UCSD-AML1 (cell line): Measurements from ENCODE around the gene TMEM9.
"Not testable (repeated sequence)": the region's sequence is repeated elsewhere in the genome, so short reads cannot be mapped to it uniquely, and the experiment has no call there.

ENCODE experiments used
- DNase-seq: peaks from one replicate; lab custom pipeline; 2025; ENCODE audit not compliant: unreplicated experiment; lab: John Stamatoyannopoulos, UW

The TMEM9 gene

GRCh38 chr1:201173736-201174135 lies 19.5 kb upstream of the TMEM9 start:
- no peak for DNase-seq

DNA sequence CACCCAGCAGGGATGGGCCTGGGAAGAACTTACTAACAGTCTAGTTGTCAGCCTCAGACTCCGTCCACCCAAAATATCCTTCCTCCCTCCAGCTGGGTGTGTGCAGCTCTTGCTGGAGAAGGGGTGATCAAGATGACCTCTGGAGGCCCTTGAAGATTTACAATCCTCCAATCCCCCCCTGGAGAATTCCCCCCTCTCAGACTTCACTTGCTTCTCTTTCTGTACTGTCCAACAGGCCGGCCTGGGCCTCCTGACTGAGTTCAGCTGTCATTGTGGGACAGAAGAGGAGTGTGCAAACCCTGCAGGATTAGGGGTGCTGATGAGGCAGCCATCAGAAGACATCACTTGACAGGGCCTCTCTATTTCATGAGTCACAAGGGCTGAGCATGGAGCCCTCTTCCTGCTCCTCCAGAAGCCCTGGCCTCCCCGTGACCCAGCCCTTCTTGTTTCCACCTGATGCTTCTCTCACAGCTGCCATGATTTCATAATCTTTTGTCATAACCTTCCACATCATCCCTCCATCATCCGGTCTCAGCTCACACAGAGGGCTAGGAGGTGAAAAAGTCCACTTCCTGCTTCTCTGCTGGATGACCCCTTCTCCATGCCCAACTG lies 18.8 kb upstream of the TMEM9 start:
- DNase-seq: no peak

DNA sequence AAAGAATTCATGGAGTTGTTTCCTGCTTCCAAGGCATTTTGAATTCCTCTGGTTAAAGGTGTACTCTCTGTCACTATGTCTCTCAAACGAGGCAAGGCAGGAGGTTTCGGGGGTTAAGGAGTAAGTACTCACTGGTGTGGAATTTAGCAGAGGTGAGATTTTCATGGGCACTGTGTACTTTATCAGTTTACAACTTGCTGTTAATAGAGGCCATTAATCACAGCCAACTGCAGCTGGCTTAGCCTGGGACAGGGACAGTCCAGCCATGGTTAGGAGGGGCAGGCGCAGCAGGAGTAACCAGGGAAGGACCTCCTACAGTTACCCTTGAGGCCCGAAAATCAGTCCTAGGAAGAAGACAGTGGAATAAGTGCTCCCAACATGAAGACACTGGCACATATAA lies 18.1 kb upstream of the TMEM9 start:
- DNase-seq: no peak

GRCh38 chr1:201171063-201172036 lies 17.1 kb upstream of the TMEM9 start:
- DNase-seq: peak; percentile 50

DNA sequence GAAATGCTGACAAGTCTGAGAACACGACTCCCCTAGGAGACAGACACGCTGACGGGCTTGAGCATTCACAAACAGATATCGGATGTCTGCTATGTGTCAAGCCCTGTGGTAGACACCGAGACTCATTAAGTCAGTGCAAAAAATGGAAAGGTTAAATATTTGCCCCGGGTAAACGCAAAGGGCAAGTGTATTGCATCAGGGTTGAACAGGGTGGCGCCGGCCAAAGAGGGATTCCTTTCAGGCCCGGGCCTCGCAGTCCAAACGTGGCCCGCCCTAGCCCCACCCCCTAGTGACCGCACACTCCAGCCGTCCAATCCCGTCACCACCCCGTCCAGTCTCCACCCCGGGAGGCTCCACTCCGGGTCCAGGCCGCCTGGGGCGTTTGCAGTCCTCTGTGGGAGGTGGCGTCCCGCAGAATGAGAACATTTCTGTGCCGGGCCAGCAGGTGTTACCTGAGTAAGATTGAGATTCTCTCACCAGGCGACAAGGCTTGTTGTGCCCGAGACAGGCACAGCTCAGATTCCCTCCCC lies 16.3 kb upstream of the TMEM9 start:
- DNase-seq: peak; percentile 81

GRCh38 chr1:201169971-201170532 lies 15.8 kb upstream of the TMEM9 start:
- DNase-seq: no peak

DNA sequence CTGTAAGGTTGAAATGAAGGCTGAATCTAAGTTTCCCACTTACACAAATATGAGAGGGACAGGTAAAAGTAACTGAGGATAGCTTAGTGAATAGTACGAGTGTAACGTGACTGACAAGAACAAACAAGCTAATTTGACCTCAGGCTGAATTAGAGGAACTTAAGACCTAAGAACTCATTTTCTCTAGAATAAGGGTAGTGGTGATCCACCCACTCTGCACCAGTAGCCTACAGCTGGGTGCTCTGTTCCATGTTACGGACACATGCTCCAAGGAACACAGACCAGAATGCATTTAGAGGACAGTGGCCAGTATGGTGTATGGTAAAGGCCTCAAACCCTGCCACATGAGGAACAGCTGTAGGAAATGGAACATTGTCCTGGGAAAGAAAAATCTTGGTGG lies 14.9 kb upstream of the TMEM9 start:
- DNase-seq: no peak

- DNase-seq: no peak
Observed at GRCh38 chr1:201167041-201167991, 13.0 kb upstream of the TMEM9 start.

DNA sequence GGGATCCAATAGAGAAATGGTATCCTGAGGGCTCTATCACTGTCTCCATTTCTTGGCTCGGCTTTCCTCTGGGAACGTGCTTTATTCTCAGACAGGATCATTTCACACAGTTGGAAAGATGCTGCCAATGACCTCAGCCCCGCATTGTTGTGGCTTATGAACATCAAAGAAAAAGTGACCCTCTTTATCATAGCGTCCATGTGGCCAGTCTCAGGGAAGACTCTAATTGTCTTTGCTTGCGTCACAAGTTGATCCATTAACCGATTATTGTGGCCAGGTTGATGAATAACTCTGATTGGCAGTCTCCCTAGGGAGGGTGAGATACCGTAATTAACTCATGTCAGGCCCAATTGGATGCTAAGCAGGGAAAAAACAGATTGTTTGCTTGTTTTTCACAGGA lies 10.4 kb upstream of the TMEM9 start:
- DNase-seq: no peak

- no peak for DNase-seq
Observed at GRCh38 chr1:201163707-201164106, 9.4 kb upstream of the TMEM9 start.

DNA sequence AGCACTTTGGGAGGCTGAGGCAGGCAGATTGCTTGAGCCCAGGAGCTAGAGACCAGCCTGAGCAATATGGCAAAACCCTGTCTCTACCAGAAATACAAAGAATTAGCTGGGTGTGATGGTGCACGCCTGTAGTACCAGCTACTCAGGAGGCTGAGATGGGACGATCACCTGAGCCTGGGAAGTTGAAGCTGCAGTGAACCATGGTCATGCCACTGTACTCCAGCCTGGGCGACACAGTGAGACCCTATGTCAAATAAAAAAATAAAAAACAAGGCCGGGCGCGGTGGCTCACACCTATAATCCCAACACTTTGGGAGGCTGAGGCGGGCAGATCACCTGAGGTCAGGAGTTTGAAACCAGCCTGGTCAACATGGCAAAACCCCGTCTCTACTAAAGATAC lies 8.8 kb upstream of the TMEM9 start:
- not testable (repeated sequence) for DNase-seq

GRCh38 chr1:201157949-201158348 lies 3.7 kb upstream of the TMEM9 start:
- no peak for DNase-seq

DNA sequence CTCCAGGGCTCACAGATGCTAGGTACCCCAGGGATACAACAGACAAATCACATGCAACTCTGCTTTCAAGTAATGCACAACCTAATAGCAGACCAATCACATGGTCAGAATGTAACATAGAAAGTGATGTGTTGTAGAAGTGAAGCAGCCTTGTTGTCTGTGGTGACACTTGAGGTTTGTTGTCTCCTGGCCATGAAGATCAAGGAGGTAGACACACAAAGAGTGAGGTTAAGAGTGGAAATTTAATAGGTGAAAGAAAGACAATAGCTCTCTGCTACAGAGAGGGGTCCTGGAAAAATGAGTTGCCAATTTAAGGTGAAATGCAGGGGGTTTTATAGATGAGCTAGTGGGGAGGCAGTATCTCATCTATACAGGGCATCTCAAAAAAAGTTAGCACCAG lies 2.5 kb upstream of the TMEM9 start:
- DNase-seq: no peak

GRCh38 chr1:201156346-201156745 lies 2.1 kb upstream of the TMEM9 start:
- no peak for DNase-seq

DNA sequence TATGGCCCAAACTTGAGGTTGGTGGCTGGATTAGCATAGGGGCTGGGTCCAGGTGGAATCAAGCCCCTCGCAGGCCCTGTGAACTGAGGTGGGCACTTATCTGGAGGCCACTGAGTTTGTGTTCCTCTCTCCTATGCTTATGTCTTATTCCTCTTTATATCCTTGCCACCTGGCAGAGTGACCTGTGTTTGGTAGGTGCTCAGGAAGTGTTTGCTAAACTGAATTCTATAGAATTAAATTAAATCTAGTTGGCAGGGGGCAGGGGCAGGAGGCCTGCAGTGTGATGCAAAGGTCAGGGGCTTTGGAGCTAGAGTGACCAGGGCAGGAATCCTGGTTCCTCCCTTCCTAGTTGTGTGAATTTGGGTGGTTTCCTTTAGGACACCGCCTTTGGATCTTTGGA lies 1.1 kb upstream of the TMEM9 start:
- no peak for DNase-seq

GRCh38 chr1:201153474-201154388 lies 543 bp downstream of the TMEM9 start:
- peak; percentile 83 for DNase-seq

DNA sequence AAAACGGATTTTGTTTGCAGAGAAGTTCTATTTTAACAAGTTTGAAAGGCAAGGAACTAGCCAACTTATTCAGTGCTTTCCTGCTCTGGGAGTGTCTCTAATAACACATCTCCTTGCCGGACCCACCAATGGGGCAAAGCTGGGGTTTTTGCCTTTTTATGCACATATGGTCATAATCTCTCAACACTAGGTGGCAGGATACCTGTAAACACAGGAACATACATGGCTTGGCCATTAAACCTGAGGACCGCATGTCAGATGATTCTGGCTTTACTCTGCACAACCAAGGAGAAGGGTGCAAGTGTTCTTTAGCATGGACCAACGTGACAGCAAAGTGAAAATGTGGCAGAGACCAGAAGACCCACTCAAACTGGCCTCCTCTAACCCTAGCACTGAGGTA lies 4.9 kb downstream of the TMEM9 start:
- DNase-seq: no peak

GRCh38 chr1:201147396-201148015 lies 6.8 kb downstream of the TMEM9 start:
- DNase-seq: no peak
